ENCODE measurements around the gene ACAD10.
"Not testable (repeated sequence)": the region's sequence is repeated elsewhere in the genome, so short reads cannot be mapped to it uniquely, and the experiment has no call there.

DNA sequence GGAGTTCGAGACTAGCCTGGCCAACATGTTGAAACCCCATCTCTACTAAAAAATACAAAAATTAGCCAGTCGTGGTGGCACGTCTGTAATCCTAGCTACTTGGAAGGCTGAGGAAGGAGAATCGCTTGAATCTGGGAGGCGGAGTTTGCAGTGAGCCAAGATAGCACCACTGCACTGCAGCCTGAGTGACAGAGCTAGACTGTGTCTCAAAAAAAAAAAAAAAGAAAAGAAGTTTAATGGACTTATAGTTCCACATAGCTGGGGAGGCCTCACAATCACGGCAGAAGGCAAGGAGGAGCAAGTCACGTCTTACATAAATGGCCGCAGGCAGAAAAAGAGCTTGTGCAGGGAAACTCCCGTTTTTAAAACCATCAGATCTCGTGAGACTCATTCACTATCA lies 77.7 kb downstream of the ACAD10 start:
- TF ChIP-seq ZNF121 (CRISPR knock-in tag; IDR thresholded peaks at IDR 0.05); SP1 (CRISPR knock-in tag; conservative IDR thresholded peaks at IDR 0.05); FOXJ3 (CRISPR knock-in tag; IDR thresholded peaks at IDR 0.05; ENCODE audit: borderline replicate concordance); ETV6 (CRISPR knock-in tag; IDR thresholded peaks at IDR 0.05); ZNF423 (CRISPR knock-in tag; IDR thresholded peaks at IDR 0.05): not testable (repeated sequence)
- TF ChIP-seq, protein P1, sequence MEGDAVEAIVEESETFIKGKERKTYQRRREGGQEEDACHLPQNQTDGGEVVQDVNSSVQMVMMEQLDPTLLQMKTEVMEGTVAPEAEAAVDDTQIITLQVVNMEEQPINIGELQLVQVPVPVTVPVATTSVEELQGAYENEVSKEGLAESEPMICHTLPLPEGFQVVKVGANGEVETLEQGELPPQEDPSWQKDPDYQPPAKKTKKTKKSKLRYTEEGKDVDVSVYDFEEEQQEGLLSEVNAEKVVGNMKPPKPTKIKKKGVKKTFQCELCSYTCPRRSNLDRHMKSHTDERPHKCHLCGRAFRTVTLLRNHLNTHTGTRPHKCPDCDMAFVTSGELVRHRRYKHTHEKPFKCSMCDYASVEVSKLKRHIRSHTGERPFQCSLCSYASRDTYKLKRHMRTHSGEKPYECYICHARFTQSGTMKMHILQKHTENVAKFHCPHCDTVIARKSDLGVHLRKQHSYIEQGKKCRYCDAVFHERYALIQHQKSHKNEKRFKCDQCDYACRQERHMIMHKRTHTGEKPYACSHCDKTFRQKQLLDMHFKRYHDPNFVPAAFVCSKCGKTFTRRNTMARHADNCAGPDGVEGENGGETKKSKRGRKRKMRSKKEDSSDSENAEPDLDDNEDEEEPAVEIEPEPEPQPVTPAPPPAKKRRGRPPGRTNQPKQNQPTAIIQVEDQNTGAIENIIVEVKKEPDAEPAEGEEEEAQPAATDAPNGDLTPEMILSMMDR (IDR thresholded peaks at IDR 0.05) = not testable (repeated sequence)
- TF ChIP-seq, protein P2, sequence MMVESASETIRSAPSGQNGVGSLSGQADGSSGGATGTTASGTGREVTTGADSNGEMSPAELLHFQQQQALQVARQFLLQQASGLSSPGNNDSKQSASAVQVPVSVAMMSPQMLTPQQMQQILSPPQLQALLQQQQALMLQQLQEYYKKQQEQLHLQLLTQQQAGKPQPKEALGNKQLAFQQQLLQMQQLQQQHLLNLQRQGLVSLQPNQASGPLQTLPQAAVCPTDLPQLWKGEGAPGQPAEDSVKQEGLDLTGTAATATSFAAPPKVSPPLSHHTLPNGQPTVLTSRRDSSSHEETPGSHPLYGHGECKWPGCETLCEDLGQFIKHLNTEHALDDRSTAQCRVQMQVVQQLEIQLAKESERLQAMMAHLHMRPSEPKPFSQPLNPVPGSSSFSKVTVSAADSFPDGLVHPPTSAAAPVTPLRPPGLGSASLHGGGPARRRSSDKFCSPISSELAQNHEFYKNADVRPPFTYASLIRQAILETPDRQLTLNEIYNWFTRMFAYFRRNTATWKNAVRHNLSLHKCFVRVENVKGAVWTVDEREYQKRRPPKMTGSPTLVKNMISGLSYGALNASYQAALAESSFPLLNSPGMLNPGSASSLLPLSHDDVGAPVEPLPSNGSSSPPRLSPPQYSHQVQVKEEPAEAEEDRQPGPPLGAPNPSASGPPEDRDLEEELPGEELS (CRISPR knock-in tag; IDR thresholded peaks at IDR 0.05) = not testable (repeated sequence)
- TF ChIP-seq, protein P3, sequence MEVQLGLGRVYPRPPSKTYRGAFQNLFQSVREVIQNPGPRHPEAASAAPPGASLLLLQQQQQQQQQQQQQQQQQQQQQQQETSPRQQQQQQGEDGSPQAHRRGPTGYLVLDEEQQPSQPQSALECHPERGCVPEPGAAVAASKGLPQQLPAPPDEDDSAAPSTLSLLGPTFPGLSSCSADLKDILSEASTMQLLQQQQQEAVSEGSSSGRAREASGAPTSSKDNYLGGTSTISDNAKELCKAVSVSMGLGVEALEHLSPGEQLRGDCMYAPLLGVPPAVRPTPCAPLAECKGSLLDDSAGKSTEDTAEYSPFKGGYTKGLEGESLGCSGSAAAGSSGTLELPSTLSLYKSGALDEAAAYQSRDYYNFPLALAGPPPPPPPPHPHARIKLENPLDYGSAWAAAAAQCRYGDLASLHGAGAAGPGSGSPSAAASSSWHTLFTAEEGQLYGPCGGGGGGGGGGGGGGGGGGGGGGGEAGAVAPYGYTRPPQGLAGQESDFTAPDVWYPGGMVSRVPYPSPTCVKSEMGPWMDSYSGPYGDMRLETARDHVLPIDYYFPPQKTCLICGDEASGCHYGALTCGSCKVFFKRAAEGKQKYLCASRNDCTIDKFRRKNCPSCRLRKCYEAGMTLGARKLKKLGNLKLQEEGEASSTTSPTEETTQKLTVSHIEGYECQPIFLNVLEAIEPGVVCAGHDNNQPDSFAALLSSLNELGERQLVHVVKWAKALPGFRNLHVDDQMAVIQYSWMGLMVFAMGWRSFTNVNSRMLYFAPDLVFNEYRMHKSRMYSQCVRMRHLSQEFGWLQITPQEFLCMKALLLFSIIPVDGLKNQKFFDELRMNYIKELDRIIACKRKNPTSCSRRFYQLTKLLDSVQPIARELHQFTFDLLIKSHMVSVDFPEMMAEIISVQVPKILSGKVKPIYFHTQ (CRISPR knock-in tag; IDR thresholded peaks at IDR 0.05) = not testable (repeated sequence)
